Ishikawa (cell line): ENCODE measurements around the gene C1R.

Experiments used
- CEBPB ChIP-seq: IDR thresholded peaks from 2 replicates; pipeline ENCODE4 v1.6.1; 2012
- CREB1 ChIP-seq: IDR thresholded peaks from 2 replicates; pipeline ENCODE4 v1.6.1; 2012; ENCODE audit warnings: low read depth
- EP300 ChIP-seq: IDR thresholded peaks from 2 replicates; pipeline ENCODE4 v1.6.1; 2012; ENCODE audit warnings: borderline replicate concordance
- FOXM1 ChIP-seq: IDR thresholded peaks from 2 replicates; pipeline ENCODE4 v1.6.1; 2012; ENCODE audit warnings: low read depth, borderline replicate concordance
- NFIC ChIP-seq: IDR thresholded peaks from 2 replicates; pipeline ENCODE4 v1.6.1; 2012
- RAD21 ChIP-seq: IDR thresholded peaks from 2 replicates; pipeline ENCODE4 v1.6.1; 2012; ENCODE audit warnings: low read depth
- TAF1 ChIP-seq: IDR thresholded peaks from 2 replicates; pipeline ENCODE4 v1.6.1; 2012; ENCODE audit warnings: low read depth, mild to moderate bottlenecking
- TCF12 ChIP-seq: IDR thresholded peaks from 2 replicates; pipeline ENCODE4 v1.6.1; 2012; ENCODE audit warnings: low read depth
- TEAD4 ChIP-seq: IDR thresholded peaks from 2 replicates; pipeline ENCODE4 v1.6.1; 2012
- YY1 ChIP-seq: IDR thresholded peaks from 2 replicates; pipeline ENCODE4 v1.6.1; 2012; ENCODE audit warnings: low read depth
- TF ChIP-seq, protein P1 (sequence below): IDR thresholded peaks from 2 replicates; pipeline ENCODE4 v1.6.1; 2012
- TF ChIP-seq, protein P2 (sequence below): IDR thresholded peaks from 2 replicates; pipeline ENCODE4 v1.6.1; 2012; ENCODE audit warnings: low read depth, mild to moderate bottlenecking
- TF ChIP-seq, protein P3 (sequence below): IDR thresholded peaks from 2 replicates; pipeline ENCODE4 v1.6.1; 2012

DNA sequence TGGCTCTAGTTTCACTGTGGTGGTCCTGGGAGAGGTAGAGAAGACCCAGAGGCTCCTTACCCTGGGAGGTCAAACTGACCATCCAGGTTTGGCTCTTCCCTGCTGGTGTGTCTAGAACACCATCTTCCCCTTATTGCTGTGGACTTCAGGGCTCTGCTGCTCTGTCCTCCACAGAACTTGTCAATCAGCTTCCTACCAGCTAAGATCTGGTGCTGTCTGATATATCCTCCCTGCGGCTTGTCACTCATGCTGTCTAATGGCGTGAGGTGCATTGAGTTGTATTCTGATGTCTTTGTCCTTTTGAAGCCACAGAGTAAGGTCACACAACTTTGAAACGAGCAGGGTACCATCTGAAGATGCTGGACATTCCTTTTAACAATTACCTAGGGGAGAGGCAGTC, 24.0 kb upstream of the C1R start:
- no peak for TF ChIP-seq YY1
- TF ChIP-seq, protein P1, sequence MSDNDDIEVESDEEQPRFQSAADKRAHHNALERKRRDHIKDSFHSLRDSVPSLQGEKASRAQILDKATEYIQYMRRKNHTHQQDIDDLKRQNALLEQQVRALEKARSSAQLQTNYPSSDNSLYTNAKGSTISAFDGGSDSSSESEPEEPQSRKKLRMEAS = no peak
- no peak for TF ChIP-seq TCF12
- TF ChIP-seq, protein P2, sequence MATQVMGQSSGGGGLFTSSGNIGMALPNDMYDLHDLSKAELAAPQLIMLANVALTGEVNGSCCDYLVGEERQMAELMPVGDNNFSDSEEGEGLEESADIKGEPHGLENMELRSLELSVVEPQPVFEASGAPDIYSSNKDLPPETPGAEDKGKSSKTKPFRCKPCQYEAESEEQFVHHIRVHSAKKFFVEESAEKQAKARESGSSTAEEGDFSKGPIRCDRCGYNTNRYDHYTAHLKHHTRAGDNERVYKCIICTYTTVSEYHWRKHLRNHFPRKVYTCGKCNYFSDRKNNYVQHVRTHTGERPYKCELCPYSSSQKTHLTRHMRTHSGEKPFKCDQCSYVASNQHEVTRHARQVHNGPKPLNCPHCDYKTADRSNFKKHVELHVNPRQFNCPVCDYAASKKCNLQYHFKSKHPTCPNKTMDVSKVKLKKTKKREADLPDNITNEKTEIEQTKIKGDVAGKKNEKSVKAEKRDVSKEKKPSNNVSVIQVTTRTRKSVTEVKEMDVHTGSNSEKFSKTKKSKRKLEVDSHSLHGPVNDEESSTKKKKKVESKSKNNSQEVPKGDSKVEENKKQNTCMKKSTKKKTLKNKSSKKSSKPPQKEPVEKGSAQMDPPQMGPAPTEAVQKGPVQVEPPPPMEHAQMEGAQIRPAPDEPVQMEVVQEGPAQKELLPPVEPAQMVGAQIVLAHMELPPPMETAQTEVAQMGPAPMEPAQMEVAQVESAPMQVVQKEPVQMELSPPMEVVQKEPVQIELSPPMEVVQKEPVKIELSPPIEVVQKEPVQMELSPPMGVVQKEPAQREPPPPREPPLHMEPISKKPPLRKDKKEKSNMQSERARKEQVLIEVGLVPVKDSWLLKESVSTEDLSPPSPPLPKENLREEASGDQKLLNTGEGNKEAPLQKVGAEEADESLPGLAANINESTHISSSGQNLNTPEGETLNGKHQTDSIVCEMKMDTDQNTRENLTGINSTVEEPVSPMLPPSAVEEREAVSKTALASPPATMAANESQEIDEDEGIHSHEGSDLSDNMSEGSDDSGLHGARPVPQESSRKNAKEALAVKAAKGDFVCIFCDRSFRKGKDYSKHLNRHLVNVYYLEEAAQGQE = no peak
- no peak for TF ChIP-seq EP300
- no peak for TF ChIP-seq FOXM1
- no peak for TF ChIP-seq RAD21
- TF ChIP-seq, protein P3, sequence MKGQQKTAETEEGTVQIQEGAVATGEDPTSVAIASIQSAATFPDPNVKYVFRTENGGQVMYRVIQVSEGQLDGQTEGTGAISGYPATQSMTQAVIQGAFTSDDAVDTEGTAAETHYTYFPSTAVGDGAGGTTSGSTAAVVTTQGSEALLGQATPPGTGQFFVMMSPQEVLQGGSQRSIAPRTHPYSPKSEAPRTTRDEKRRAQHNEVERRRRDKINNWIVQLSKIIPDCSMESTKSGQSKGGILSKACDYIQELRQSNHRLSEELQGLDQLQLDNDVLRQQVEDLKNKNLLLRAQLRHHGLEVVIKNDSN = no peak
- no peak for TF ChIP-seq CEBPB
- no peak for TF ChIP-seq CREB1
- TF ChIP-seq TAF1 = no peak
- TF ChIP-seq NFIC = no peak
- no peak for TF ChIP-seq TEAD4
